Neural cell (in vitro differentiated cells): ENCODE data around the gene CUEDC1. TPM values are rescaled to one million over a fixed set of nuclear protein-coding genes. Genes with fewer than 3 reads are reported as not detected.

Source experiments
- H2AFZ ChIP-seq: fragments of 200-600, 300-800 bp; sonication (generic), shearing (Covaris generic); 2 replicates; pipeline ENCODE4 v1.6.0; 2014; ENCODE audit warnings: low read depth, mild to moderate bottlenecking, antibody characterized with exemption, low read length, moderate library complexity
- H3F3A ChIP-seq: fragments of 200-600 bp; shearing (Covaris generic); 2 replicates; pipeline ENCODE4 v1.6.1; 2016; ENCODE audit warnings: mild to moderate bottlenecking, moderate library complexity, mixed read lengths, antibody characterized with exemption, low read length; ENCODE audit not compliant: insufficient read depth, poor library complexity, severe bottlenecking
- H3K27ac ChIP-seq: fragments of 200-600, 300-800 bp; sonication (generic), shearing (Covaris generic); 2 replicates; pipeline ENCODE4 v1.5.1; 2014; ENCODE audit warnings: mild to moderate bottlenecking, low read length, moderate library complexity
- H3K27me3 ChIP-seq: fragments of 300-800, 200-600 bp; sonication (generic), shearing (Covaris generic); 2 replicates; pipeline ENCODE4 v1.6.0; 2014; ENCODE audit warnings: mild to moderate bottlenecking, low read depth, low read length, moderate library complexity; ENCODE audit not compliant: insufficient read depth
- H3K36me3 ChIP-seq: fragments of 300-800, 200-600 bp; sonication (generic), shearing (Covaris generic); 2 replicates; pipeline ENCODE4 v1.5.1; 2014; ENCODE audit warnings: mild to moderate bottlenecking, antibody characterized with exemption, low read length, moderate library complexity; ENCODE audit not compliant: insufficient read depth
- H3K4me2 ChIP-seq: fragments of 300-800, 200-600 bp; sonication (generic), shearing (Covaris generic); 2 replicates; pipeline ENCODE4 v1.6.0; 2014; ENCODE audit warnings: mild to moderate bottlenecking, low read length
- H3K4me3 ChIP-seq: fragments of 300-800, 200-600 bp; sonication (generic), shearing (Covaris generic); 2 replicates; pipeline ENCODE4 v1.5.1; 2014; ENCODE audit warnings: mild to moderate bottlenecking, low read length, moderate library complexity
- H3K79me2 ChIP-seq: fragments of 200-600 bp; shearing (Covaris generic); replicated peaks from 2 replicates; pipeline ENCODE4 v1.6.0; 2014; ENCODE audit warnings: mild to moderate bottlenecking, low read length, moderate library complexity; ENCODE audit not compliant: insufficient read depth
- H3K9ac ChIP-seq: fragments of 300-800, 200-600 bp; sonication (generic), shearing (Covaris generic); 2 replicates; pipeline ENCODE4 v1.6.1; 2016; ENCODE audit warnings: mild to moderate bottlenecking, low read length, mixed read lengths
- H3K9me2 ChIP-seq: fragments of 200-600 bp; shearing (Covaris generic); 2 replicates; pipeline ENCODE4 v1.6.1; 2016; ENCODE audit warnings: mild to moderate bottlenecking, low read length, mixed read lengths; ENCODE audit not compliant: insufficient read depth
- H3K9me3 ChIP-seq: fragments of 200-600, 300-800 bp; sonication (generic), shearing (Covaris generic); 2 replicates; pipeline ENCODE4 v1.6.1; 2016; ENCODE audit warnings: mild to moderate bottlenecking, mixed run types, low read length, moderate library complexity, mixed read lengths
- H4K20me1 ChIP-seq: fragments of 200-600 bp; shearing (Covaris generic); 2 replicates; pipeline ENCODE4 v1.6.1; 2016; ENCODE audit warnings: mild to moderate bottlenecking, mixed run types; ENCODE audit not compliant: insufficient read depth
- EP300 ChIP-seq: fragments of 450-650 bp; conservative IDR thresholded peaks from 2 replicates; pipeline ENCODE4 v1.6.1; 2014; ENCODE audit warnings: antibody characterized with exemption, mild to moderate bottlenecking, moderate library complexity; ENCODE audit not compliant: poor library complexity, severe bottlenecking
- EZH2 ChIP-seq: fragments of 200-600, 300-800 bp; shearing (Covaris generic), sonication (generic); IDR thresholded peaks from 2 replicates; pipeline ENCODE4 v1.6.1; 2014; ENCODE audit warnings: antibody characterized with exemption, low read length, borderline replicate concordance, mild to moderate bottlenecking; ENCODE audit not compliant: insufficient read depth, poor library complexity, severe bottlenecking
- MXI1 ChIP-seq: fragments of 450-650 bp; conservative IDR thresholded peaks from 2 replicates; pipeline ENCODE4 v1.6.1; 2014; ENCODE audit warnings: antibody characterized with exemption, mild to moderate bottlenecking; ENCODE audit not compliant: poor library complexity, severe bottlenecking
- POLR2AphosphoS5 ChIP-seq: IDR thresholded peaks from 2 replicates; pipeline ENCODE4 v1.6.1; 2012
- RAD21 ChIP-seq: fragments of 450-650 bp; conservative IDR thresholded peaks from 2 replicates; pipeline ENCODE4 v1.6.1; 2014; ENCODE audit warnings: antibody characterized with exemption, mild to moderate bottlenecking, moderate library complexity
- SMC3 ChIP-seq: fragments of 450-650 bp; conservative IDR thresholded peaks from 2 replicates; pipeline ENCODE4 v1.6.1; 2014; ENCODE audit warnings: antibody characterized with exemption, mild to moderate bottlenecking, moderate library complexity; ENCODE audit not compliant: poor library complexity
- TAF1 ChIP-seq: IDR thresholded peaks from 2 replicates; pipeline ENCODE4 v1.6.1; 2012; ENCODE audit warnings: low read depth
- polyA plus RNA-seq: library from polyadenylated mRNA; depleted of rRNA; stranded (reverse); fragments of >200 nt; gene quantifications from 2 replicates; pipeline ENCODE4 v1.2.3, GENCODE V29; 2014
- TF ChIP-seq, protein P1 (sequence below): fragments of 450-650 bp; IDR thresholded peaks from 2 replicates; pipeline ENCODE4 v1.5.1; 2014; ENCODE audit warnings: antibody characterized with exemption, mild to moderate bottlenecking, moderate library complexity; ENCODE audit not compliant: poor library complexity, severe bottlenecking
- TF ChIP-seq, protein P2 (sequence below): IDR thresholded peaks from 2 replicates; pipeline ENCODE4 v1.6.1; 2012; ENCODE audit warnings: borderline replicate concordance

The CUEDC1 gene
- polyA plus RNA-seq, 1 donor from 2014 or later = 27.0 TPM

DNA sequence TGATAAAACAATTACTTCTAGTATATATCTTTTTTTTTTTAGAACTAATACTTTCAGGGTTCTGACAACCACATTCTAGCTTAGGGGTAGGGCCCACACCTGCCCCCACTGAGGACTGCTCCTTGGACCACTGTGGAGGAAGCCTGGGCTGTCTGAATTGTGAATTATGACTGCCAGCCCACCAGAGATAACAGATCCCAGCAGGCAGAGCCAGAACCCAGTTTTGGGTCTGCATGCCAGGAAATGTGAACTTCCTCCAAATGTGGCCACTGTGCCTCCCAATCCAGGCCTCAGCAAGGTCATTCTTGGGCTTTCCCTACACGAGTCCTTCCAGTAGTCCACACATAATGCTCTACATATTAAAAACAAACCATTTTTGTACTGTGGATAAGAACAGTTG is 16.9 kb upstream of the CUEDC1 start:
- Histone ChIP-seq H3K36me3 (peaks cover 4% of the 10 kb centered on the region), H3K27me3 (no peaks in the 10 kb centered on the region), H3F3A (no peaks in the 10 kb centered on the region), H3K9ac (no peak overlapping the region), H3K4me3 (no peak overlapping the region), H2AFZ (no peak overlapping the region), H3K4me2 (no peak overlapping the region), H3K9me3 (no peaks in the 10 kb centered on the region), H3K9me2 (no peaks in the 10 kb centered on the region), H4K20me1 (no peaks in the 10 kb centered on the region), H3K79me2 (peaks cover 3% of the 10 kb centered on the region), H3K27ac (no peak overlapping the region)
- TF ChIP-seq MXI1 (no peak), TAF1 (no peak), EZH2 (no peak), RAD21 (no peak), POLR2AphosphoS5 (no peak), SMC3 (no peak), EP300 (no peak)
- TF ChIP-seq, protein P1, sequence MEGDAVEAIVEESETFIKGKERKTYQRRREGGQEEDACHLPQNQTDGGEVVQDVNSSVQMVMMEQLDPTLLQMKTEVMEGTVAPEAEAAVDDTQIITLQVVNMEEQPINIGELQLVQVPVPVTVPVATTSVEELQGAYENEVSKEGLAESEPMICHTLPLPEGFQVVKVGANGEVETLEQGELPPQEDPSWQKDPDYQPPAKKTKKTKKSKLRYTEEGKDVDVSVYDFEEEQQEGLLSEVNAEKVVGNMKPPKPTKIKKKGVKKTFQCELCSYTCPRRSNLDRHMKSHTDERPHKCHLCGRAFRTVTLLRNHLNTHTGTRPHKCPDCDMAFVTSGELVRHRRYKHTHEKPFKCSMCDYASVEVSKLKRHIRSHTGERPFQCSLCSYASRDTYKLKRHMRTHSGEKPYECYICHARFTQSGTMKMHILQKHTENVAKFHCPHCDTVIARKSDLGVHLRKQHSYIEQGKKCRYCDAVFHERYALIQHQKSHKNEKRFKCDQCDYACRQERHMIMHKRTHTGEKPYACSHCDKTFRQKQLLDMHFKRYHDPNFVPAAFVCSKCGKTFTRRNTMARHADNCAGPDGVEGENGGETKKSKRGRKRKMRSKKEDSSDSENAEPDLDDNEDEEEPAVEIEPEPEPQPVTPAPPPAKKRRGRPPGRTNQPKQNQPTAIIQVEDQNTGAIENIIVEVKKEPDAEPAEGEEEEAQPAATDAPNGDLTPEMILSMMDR = no peak
- TF ChIP-seq, protein P2, sequence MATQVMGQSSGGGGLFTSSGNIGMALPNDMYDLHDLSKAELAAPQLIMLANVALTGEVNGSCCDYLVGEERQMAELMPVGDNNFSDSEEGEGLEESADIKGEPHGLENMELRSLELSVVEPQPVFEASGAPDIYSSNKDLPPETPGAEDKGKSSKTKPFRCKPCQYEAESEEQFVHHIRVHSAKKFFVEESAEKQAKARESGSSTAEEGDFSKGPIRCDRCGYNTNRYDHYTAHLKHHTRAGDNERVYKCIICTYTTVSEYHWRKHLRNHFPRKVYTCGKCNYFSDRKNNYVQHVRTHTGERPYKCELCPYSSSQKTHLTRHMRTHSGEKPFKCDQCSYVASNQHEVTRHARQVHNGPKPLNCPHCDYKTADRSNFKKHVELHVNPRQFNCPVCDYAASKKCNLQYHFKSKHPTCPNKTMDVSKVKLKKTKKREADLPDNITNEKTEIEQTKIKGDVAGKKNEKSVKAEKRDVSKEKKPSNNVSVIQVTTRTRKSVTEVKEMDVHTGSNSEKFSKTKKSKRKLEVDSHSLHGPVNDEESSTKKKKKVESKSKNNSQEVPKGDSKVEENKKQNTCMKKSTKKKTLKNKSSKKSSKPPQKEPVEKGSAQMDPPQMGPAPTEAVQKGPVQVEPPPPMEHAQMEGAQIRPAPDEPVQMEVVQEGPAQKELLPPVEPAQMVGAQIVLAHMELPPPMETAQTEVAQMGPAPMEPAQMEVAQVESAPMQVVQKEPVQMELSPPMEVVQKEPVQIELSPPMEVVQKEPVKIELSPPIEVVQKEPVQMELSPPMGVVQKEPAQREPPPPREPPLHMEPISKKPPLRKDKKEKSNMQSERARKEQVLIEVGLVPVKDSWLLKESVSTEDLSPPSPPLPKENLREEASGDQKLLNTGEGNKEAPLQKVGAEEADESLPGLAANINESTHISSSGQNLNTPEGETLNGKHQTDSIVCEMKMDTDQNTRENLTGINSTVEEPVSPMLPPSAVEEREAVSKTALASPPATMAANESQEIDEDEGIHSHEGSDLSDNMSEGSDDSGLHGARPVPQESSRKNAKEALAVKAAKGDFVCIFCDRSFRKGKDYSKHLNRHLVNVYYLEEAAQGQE = no peak

DNA sequence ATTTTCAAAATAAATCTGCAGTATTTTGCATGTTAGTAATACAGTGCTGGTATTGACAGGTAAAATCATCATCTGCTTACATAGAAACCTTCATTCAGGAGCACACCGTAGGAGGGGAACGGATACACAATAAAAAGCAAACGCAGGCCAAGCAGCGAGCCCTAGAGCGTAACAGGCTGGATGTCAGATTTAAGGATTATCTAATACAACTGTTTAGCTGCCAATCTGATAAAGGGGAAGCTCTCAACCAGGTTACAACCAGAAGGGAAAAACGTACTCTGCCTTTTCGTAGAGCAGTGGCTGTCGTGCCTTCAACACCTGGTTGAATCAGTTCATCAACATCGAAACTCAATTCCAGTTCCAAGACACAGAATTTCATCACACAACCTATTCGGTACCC is 16.4 kb upstream of the CUEDC1 start:
- no peak overlapping the region for H3K9ac ChIP-seq
- H4K20me1 ChIP-seq = no peaks in the 10 kb centered on the region
- H3K4me3 ChIP-seq = no peak overlapping the region
- no peaks in the 10 kb centered on the region for H3F3A ChIP-seq
- H3K27ac ChIP-seq = no peak overlapping the region
- H3K9me2 ChIP-seq = no peaks in the 10 kb centered on the region
- H3K4me2 ChIP-seq = no peak overlapping the region
- no peak overlapping the region for H2AFZ ChIP-seq
- H3K79me2 ChIP-seq = no peaks in the 10 kb centered on the region
- H3K27me3 ChIP-seq = no peaks in the 10 kb centered on the region
- H3K36me3 ChIP-seq = peaks cover 4% of the 10 kb centered on the region
- TF ChIP-seq MXI1 (no peak), RAD21 (no peak), SMC3 (no peak), TAF1 (no peak), EZH2 (no peak), POLR2AphosphoS5 (no peak), EP300 (no peak)
- TF ChIP-seq, protein P1 = no peak
- TF ChIP-seq, protein P2 = no peak
- H3K9me3 ChIP-seq = no peaks in the 10 kb centered on the region
